Measurements from ENCODE around the gene ST3GAL3. TPM values are rescaled to one million over a fixed set of nuclear protein-coding genes. Genes with fewer than 3 reads are reported as not detected.

The ST3GAL3 gene
- total and polyA plus RNA-seq, 2 of the 13 experiments (the other 11 are each of a cell fraction or from before 2014, with no cell fraction given): 5.1 to 8.1 TPM

DNA sequence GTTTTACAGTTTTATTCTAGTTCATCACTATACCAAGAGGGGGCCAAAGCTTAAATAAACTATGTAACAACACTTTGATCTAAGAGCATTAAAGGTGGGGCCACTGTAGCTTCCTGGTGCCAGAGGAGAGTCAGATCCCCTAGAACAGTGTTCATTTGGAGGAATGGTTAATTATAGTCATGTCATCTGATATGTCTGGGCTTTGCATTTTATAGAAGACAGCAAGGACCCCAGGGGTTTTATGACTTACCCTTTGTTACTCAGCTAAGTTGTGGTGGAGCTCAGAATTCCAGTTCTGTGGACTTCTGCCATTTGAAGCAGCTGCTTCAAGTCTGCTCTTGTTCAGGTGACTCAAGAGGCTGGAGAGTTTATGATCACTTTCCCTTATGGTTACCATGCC is 40.7 kb upstream of the ST3GAL3 start (continued):
- TF ChIP-seq MTF2 (CRISPR knock-in tag; IDR thresholded peaks at IDR 0.05; ENCODE audit: borderline replicate concordance) (no peak), CREB1 (IDR thresholded peaks at IDR 0.05) (no peak), CREB1 (CRISPR knock-in tag; IDR thresholded peaks at IDR 0.05) (no peak), ZNF567 (CRISPR knock-in tag; IDR thresholded peaks at IDR 0.05; ENCODE audit: borderline replicate concordance) (no peak), ZNF496 (CRISPR knock-in tag; IDR thresholded peaks at IDR 0.05; ENCODE audit: insufficient replicate concordance) (no peak)
- TF ChIP-seq, protein P1, sequence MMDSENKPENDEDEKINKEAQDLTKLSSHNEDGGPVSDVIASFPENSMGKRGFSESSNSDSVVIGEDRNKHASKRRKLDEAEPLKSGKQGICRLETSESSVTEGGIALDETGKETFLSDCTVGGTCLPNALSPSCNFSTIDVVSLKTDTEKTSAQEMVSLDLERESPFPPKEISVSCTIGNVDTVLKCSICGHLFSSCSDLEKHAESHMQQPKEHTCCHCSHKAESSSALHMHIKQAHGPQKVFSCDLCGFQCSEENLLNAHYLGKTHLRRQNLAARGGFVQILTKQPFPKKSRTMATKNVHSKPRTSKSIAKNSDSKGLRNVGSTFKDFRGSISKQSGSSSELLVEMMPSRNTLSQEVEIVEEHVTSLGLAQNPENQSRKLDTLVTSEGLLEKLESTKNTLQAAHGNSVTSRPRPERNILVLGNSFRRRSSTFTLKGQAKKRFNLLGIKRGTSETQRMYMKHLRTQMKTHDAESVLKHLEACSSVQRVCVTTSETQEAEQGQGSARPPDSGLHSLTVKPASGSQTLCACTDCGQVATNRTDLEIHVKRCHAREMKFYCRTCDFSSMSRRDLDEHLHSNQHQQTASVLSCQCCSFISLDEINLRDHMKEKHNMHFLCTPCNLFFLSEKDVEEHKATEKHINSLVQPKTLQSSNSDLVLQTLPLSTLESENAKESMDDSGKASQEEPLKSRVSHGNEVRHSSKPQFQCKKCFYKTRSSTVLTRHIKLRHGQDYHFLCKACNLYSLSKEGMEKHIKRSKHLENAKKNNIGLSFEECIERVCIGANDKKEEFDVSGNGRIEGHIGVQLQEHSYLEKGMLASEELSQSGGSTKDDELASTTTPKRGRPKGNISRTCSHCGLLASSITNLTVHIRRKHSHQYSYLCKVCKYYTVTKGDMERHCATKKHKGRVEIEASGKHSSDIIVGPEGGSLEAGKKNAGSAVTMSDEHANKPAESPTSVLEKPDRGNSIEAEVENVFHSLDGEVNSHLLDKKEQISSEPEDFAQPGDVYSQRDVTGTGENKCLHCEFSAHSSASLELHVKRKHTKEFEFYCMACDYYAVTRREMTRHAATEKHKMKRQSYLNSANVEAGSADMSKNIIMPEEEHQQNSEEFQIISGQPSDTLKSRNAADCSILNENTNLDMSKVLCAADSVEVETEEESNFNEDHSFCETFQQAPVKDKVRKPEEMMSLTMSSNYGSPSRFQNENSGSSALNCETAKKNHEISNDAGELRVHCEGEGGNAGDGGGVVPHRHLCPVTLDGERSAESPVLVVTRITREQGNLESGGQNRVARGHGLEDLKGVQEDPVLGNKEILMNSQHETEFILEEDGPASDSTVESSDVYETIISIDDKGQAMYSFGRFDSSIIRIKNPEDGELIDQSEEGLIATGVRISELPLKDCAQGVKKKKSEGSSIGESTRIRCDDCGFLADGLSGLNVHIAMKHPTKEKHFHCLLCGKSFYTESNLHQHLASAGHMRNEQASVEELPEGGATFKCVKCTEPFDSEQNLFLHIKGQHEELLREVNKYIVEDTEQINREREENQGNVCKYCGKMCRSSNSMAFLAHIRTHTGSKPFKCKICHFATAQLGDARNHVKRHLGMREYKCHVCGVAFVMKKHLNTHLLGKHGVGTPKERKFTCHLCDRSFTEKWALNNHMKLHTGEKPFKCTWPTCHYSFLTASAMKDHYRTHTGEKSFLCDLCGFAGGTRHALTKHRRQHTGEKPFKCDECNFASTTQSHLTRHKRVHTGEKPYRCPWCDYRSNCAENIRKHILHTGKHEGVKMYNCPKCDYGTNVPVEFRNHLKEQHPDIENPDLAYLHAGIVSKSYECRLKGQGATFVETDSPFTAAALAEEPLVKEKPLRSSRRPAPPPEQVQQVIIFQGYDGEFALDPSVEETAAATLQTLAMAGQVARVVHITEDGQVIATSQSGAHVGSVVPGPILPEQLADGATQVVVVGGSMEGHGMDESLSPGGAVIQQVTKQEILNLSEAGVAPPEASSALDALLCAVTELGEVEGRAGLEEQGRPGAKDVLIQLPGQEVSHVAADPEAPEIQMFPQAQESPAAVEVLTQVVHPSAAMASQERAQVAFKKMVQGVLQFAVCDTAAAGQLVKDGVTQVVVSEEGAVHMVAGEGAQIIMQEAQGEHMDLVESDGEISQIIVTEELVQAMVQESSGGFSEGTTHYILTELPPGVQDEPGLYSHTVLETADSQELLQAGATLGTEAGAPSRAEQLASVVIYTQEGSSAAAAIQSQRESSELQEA (CRISPR knock-in tag; IDR thresholded peaks at IDR 0.05; ENCODE audit: not compliant biosample characterization): no peak
- TF ChIP-seq, protein P2, sequence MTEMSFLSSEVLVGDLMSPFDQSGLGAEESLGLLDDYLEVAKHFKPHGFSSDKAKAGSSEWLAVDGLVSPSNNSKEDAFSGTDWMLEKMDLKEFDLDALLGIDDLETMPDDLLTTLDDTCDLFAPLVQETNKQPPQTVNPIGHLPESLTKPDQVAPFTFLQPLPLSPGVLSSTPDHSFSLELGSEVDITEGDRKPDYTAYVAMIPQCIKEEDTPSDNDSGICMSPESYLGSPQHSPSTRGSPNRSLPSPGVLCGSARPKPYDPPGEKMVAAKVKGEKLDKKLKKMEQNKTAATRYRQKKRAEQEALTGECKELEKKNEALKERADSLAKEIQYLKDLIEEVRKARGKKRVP (CRISPR knock-in tag; IDR thresholded peaks at IDR 0.05): no peak

Measured in HepG2 (cell line).